Islet precursor cell (in vitro differentiated cells): ENCODE data around the gene MBOAT7.

Experiments
- DNase-seq: peaks from one replicate; pipeline ENCODE4 v3.0.0-alpha.2; 2018

The MBOAT7 gene

DNA sequence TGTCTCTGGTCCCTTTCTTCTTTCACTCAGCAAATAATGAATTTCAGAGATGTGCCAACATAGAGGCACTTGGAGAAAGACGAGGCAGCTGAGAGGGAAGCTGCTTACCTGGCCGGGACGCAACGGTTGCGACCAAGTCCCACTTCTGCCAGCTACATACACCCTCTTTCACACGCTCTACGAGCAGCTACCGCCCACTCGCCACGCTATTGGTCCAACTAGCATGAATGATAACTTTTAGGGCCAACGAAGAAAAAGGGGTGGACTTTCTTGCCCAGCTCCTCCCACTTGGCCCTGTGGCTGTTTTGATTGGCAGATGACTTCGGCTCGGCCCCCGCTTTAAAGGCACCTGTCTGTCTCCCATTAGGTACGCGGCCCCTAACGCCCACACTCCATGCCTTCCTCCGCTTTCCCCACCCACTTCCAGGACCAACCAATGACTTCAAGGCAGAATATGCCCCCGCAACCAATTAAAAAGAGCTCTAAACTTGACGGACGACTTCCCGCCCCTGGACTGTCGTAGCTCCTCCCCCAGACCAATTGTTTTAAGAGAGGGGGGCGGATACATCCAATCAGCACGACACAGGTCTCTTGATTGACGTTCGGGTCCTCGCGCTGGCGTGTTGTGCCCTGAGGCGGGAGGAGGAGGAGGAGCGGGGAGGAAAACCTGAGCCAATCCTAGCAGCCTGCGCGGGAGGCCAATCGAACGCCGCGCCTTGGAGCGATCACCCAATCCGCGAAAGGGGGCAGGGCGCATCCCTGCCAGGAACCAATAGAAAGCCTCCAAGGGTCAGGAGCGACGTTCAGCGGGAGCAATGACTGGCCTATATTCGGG is 52.3 kb downstream of the MBOAT7 start:
- DNase-seq, result peak; percentile 100

DNA sequence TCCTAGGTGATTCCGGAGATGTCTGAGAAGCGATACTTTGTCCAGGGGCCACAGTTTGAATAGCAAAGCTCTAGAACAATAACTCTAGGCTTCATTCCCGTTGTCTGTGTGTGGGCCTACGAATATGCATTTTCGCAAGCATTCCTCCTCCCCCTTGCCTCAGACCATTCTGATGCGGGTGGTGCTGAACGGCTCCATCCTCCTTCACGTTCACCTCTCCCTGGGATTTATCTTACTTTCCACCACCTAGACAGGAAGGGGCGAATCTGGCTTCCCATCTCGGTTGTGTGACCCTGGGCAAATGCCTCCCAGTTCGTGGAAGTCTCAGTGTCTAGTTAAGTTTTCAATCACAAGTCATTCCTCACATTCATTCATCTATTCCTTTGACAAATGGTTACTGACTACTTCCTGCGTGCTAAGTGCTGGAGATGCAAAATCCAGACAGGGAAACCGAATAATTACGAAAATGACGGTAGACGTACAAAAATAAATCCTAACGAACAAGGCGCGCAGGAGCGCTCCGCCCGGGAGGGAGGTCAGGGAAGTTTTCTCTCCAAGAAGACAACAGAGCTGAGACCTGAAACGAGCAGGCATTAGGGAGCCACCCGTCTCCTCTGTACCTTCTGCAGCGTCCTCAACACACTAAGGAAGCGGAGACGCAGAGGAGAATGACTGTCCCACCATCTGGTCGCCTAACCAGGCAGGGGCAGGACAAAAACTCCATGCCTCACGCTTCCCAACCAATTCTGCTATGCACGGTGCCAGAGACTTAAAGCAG is 53.1 kb downstream of the MBOAT7 start:
- DNase-seq, result no peak

DNA sequence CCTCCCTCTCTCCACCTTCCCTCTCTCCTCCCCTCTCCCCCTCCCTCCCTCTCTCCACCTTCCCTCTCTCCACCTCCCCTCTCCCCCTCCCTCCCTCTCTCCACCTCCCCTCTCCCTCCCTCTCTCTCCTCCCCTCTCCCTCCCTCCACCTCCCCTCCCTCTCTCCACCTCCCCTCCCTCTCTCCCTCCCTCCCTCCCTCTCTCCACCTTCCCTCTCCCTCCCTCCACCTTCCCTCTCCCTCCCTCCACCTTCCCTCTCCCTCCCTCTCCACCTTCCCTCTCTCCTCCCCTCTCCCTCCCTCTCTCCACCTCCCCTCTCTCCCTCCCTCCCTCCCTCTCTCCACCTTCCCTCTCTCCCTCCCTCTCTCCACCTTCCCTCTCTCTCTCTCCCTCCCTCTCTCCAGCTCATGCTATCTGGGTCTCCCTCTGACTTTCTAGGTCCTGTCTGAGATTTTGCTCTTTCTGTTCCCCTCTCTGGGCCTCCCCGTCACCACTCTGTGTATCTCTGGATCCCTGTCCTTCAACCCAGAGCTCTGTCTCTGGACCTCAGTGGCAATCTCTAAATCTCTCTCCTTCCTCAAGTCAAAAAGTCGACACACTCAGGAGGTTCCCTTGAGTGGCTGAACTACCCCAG is 55.3 kb downstream of the MBOAT7 start:
- no peak for DNase-seq

DNA sequence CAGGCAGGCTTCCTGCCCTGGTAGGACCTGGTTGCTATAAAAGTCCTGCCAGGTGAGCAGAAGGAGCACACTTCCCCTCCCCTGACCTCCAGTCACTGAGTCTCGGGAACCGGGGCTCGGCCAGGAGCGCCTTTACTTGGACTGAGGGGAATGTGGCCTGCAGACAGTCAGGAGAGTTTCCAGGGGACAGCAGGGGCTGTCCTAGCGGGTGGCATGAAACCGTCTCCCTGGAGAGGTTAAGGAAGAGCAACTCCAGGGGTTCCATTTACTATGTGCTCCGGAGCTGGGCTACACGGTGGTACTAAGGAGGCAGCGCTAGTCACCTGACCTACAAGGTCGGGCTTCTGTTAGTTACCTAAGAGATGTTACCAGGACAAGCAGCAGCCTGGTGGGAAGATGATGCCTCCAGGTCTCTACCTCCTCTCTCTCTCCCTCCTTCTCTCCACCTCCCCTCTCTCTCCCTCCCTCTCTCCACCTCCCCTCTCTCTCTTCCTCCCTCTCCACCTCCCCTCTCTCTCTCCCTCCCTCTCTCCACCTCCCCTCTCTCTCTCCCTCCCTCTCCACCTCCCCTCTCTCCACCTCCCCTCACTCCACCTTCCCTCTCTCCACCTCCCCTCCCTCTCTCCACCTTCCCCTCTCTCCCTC is 55.9 kb downstream of the MBOAT7 start:
- peak; percentile 89 for DNase-seq

DNA sequence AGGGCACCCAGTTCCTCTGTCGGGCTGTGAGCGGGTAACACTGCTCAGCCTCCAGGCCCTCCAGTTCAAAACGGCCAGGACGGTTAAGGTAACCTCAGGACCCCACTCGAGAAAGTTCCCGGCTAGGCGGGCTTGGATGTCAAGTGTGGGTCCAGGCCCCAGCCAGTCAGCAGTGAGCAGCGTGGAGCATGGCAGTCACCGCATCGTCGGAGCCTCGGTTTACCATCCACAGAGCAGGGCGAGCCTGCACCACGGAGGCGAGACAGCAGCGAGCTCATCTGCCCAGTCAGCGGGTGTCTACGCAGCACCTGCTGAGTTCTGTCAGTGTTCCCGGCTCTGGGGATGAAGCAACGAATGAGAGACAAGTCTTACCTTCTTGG is 59.8 kb downstream of the MBOAT7 start:
- DNase-seq, result no peak

DNA sequence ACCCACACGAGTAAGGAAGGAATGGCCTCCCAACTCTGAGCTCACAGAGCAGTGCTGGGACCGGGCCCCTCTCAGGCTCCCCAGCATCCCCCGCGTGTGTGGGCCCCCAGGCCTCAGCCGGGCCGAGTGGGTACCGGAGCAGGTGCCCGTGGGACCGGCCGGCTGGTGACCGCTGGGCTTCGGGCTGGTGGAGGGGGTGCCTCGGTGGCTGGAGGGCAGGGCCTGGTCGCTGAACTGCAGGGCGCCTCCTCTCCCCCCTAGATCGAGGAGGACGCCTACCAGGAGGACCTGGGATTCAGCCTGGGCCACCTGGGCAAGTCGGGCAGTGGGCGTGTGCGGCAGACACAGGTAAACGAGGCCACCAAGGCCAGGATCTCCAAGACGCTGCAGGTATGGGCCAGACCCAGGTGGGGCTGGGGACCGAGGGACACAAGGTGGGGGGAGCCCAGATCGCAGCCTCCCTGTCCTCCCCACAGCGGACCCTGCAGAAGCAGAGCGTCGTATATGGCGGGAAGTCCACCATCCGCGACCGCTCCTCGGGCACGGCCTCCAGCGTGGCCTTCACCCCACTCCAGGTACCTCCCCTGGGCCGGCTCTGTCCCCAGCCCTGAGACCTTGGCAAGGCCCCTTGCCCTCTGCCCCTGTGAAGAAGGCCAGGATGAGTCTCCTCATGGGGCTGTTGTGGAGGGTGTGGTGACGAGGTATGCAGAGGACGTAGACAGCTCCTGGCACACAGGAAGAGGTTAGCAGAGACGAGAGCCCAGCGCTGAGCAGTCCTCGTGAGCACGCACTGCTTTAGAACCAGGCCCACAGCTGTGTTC is 60.4 kb downstream of the MBOAT7 start:
- no peak for DNase-seq

DNA sequence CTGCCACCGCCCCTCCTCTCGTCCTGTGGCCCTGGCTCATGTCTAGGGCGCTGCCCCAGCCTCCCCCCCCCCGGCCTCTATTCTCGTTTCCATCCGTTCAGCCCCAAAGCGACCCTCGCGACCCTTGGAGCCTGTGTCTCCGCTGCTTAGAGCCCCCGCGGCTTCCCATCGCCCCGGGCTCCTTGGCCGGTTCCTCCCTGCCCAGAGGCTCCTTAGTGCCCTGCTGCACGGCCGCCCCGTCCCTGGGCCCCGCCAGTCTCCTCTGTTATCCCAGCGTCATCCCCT is 61.0 kb downstream of the MBOAT7 start:
- no peak for DNase-seq

DNA sequence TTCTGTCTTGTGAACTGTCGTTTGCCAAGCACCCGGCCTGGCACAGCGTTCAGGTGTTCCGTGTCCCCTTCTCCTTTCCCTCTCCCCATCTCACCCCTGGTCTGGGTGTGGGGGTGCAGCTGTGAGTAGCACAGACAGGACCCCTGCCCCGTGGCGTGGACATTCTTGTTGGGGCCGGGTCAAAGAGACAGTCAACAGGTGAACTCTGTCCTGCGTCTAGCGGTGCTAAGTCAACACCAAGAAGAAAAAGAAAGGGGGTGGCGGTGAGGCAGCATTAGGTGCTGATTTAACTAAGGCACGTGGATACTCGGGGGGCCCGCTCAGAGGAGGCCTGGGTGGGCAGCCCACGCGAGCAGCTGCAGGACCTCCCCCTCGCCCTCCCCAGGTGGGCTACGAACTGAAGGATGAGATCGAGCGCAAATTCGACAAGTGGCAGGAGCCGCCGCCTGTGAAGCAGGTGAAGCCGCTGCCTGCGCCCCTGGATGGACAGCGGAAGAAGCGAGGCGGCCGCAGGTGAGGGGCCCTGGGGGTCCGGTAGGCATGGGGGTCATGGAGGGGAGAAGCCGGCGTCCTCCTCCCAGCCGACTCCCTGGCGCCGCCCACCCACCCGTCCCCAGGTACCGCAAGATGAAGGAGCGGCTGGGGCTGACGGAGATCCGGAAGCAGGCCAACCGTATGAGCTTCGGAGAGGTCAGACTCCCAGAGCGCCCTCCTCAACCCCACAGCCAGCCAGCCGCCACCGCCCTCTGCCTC is 61.5 kb downstream of the MBOAT7 start:
- no peak for DNase-seq

DNA sequence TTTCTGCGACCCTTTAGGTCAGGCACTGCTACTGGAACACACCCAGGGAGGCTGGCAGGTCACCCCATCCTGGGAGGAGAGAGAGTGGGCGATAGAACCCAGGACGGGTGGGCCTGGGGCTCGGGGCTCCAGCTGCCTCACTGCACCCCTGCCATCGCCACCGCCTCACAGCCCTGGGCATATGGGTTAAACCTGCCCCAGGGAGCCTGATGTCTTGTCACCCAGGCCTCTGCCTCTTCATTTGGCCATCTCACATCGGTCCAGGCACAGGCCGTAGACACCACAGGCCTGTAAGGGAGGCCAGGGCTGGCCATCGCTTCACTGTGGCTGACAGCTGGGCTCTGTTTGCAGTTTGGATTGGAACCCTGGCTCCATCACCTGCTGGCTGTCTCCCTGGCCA is 63.7 kb downstream of the MBOAT7 start:
- no peak for DNase-seq

DNA sequence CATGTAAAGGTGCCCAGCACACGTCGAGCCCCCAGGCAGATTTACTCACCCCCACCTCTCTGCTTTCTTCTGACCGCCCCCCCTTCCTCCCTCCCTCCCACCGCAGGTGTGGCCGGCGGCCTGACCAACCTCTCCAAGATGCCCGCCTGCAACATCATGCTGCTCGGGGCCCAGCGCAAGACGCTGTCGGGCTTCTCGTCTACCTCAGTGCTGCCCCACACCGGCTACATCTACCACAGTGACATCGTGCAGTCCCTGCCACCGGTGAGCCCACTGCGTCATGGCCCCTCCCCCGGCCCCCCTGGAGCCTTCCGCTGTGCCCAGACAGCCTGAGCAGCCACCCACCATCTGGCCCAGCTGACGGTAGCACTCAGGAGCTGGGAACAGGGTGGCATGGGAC is 65.0 kb downstream of the MBOAT7 start:
- no peak for DNase-seq

DNA sequence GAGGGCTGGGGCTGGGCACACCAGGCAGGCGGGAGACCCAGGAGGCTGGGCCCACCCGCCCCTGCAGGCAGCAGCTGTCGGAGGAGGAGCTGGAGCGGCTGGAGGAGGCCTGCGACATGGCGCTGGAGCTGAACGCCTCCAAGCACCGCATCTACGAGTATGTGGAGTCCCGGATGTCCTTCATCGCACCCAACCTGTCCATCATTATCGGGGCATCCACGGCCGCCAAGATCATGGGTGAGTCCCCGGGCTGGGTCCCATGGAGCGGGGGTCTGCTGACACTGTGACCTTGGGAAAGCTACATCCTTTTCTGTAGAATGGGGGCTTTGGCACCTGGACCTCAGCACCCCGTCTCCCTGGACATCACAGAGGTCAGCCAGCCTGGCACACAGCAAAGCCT is 65.7 kb downstream of the MBOAT7 start:
- no peak for DNase-seq
